GM12878 (cell line): Measurements from ENCODE around the gene PKHD1. TPM values are rescaled to one million over a fixed set of nuclear protein-coding genes. Genes with fewer than 3 reads are reported as not detected.
"Not testable (repeated sequence)": the region's sequence is repeated elsewhere in the genome, so short reads cannot be mapped to it uniquely, and the experiment has no call there.

Source experiments
- ATAC-seq: fragments of 200-7000 bp; cut with Tn5 transposase; 3 replicates; pipeline ENCODE4 v1.9.1; 2020; ENCODE audit warnings: mild to moderate bottlenecking, moderate library complexity
- BruUV-seq: library from RNA; stranded (reverse); fragments of 400-500 nt; replicated peaks from 2 replicates; lab custom pipeline; 2021; lab: Mats Ljungman, UMichigan
- CTCF ChIA-PET: fragments of 300-600 bp; sonication (Branson Sonifier 250); formaldehyde crosslinking; extraction: SDS; loops from one replicate; lab custom pipeline; 2021; ENCODE audit warnings: inconsistent platforms; lab: Yijun Ruan, JAX
- POLR2A ChIA-PET: fragments of 350-600 bp; formaldehyde crosslinking; extraction: SDS; loops from one replicate; lab custom pipeline; 2021; ENCODE audit warnings: inconsistent platforms; lab: Charles Lee
- RAD21 ChIA-PET: fragments of 300-600 bp; sonication (Branson Sonifier 250); formaldehyde crosslinking; loops from one replicate; lab custom pipeline; 2023; ENCODE audit warnings: antibody characterized with exemption; ENCODE audit not compliant: unreplicated experiment; lab: Charles Lee
- SMC1A ChIA-PET: fragments of 300-600 bp; sonication (Branson Sonifier 250); formaldehyde crosslinking; loops from one replicate; lab custom pipeline; 2023; ENCODE audit not compliant: unreplicated experiment, uncharacterized antibody; lab: Charles Lee
- DNase-seq: peaks from one replicate; pipeline ENCODE4 v3.0.0-alpha.2; 2011; ENCODE audit warnings: low read depth, low spot score
- FAIRE-seq: peaks from 3 replicates; lab custom pipeline; 2011; peaks lifted over from hg19 to GRCh38; lab: Jason Lieb, UNC
- H2AFZ ChIP-seq: 2 replicates; pipeline ENCODE4 v1.6.0; 2011; ENCODE audit warnings: low read depth, low read length, control low read depth; ENCODE audit not compliant: control insufficient read depth
- H3K27ac ChIP-seq: 2 replicates; pipeline ENCODE4 v1.5.1; 2011; ENCODE audit warnings: control low read depth; ENCODE audit not compliant: control insufficient read depth, insufficient read depth
- H3K27me3 ChIP-seq, 2 experiments: replicated peaks in 1 of 2; 2 replicates each; pipeline versions ENCODE4 v1.6.0 to v1.6.1; 2011; ENCODE audit warnings: low read length in 1 of 2; ENCODE audit not compliant: control insufficient read depth in 2 of 2, insufficient read depth in 2 of 2
- H3K36me3 ChIP-seq, 2 experiments: 2 replicates each; pipeline ENCODE4 v1.5.1; 2011; ENCODE audit warnings: low read length in 1 of 2; ENCODE audit not compliant: control insufficient read depth in 2 of 2, insufficient read depth in 2 of 2
- H3K4me1 ChIP-seq: 2 replicates; pipeline ENCODE4 v1.6.1; 2011; ENCODE audit warnings: mild to moderate bottlenecking, low read length, moderate library complexity, mixed read lengths; ENCODE audit not compliant: control insufficient read depth, insufficient read depth
- H3K4me2 ChIP-seq: 2 replicates; pipeline ENCODE4 v1.6.0; 2011; ENCODE audit warnings: control low read depth; ENCODE audit not compliant: control insufficient read depth, insufficient read depth
- H3K4me3 ChIP-seq: fragments of 200-600 bp; sonication (generic); 2 replicates; pipeline ENCODE4 v1.5.1; 2016
- H3K79me2 ChIP-seq: 2 replicates; pipeline ENCODE4 v1.6.0; 2011; ENCODE audit warnings: low read length; ENCODE audit not compliant: control insufficient read depth, insufficient read depth
- H3K9ac ChIP-seq: 2 replicates; pipeline ENCODE4 v1.8.0; 2011; ENCODE audit warnings: low read length, control low read depth, mixed read lengths; ENCODE audit not compliant: control insufficient read depth, insufficient read depth
- H3K9me3 ChIP-seq: replicated peaks from 3 replicates; pipeline ENCODE4 v1.5.1; 2011; ENCODE audit warnings: mild to moderate bottlenecking, low read length; ENCODE audit not compliant: control insufficient read depth, insufficient read depth
- H4K20me1 ChIP-seq: 2 replicates; pipeline ENCODE4 v1.6.0; 2011; ENCODE audit not compliant: control insufficient read depth, insufficient read depth
- NKRF ChIP-seq: fragments of 450-650 bp; conservative IDR thresholded peaks from 2 replicates; pipeline ENCODE4 v1.6.1; 2017; ENCODE audit warnings: mild to moderate bottlenecking, moderate library complexity
- WGBS: methylation state at CpG from one replicate; pipeline ENCODE4 v1.1.6; 2016; ENCODE audit warnings: low lambda C conversion rate; ENCODE audit not compliant: insufficient replicate concordance, insufficient coverage; ENCODE audit errors: missing lambda C conversion rate; 5-methylcytosine and 5-hydroxymethylcytosine counted together
- in situ Hi-C: fragments of 300-500 bp; cut with MboI; formaldehyde crosslinking; loops from 9 replicates; pipeline ENCODE4 v1.14.3; 2018; ENCODE audit warnings: mixed read lengths
- intact Hi-C: fragments of 100-400 bp; cut with micrococcal nuclease; formaldehyde crosslinking; loops from one replicate; pipeline ENCODE4 v1.14.2; 2022; ENCODE audit not compliant: unreplicated experiment
- polyA plus RNA-seq, 11 experiments: library from polyadenylated mRNA; depleted of rRNA in 4 of 11; unstranded in 6 of 11; stranded (reverse) in 5 of 11; fragments of >200 nt; fragmentation: Nextera tagmentation in 4 of 11; fragmentation: Illumina TruSeq in 1 of 11; extraction: Ambion mirVana in 4 of 11; extraction: Trizol in 1 of 11; gene quantifications; 1 replicate in 1 of 11; 2 replicates in 10 of 11; pipeline versions ENCODE4 v1.2.1 to v1.2.3, GENCODE V29; 2011 to 2016; ENCODE audit warnings: inconsistent platforms in 2 of 11, missing spikeins in 2 of 11, low read depth in 1 of 11
- total RNA-seq, 4 experiments: library from RNA; depleted of rRNA in 3 of 4; stranded (reverse); fragments of >200 nt in 3 of 4; fragmentation: Illumina TruSeq in 1 of 4; extraction: Trizol in 1 of 4; gene quantifications; 2 replicates each; pipeline versions ENCODE4 v1.2.1 to v1.2.3, GENCODE V29; 2013 to 2021

The PKHD1 gene
- total and polyA plus RNA-seq, 10 of the 15 experiments (the other 5 are each of a cell fraction or from before 2014, with no cell fraction given), result under 0.01 to 0.90 (median 0.02) TPM; not detected in 1

- H3K4me2 ChIP-seq, H3K4me1 ChIP-seq, H3K79me2 ChIP-seq, POLR2A ChIA-PET, H3K36me3 ChIP-seq, H2AFZ ChIP-seq, H3K27ac ChIP-seq, H4K20me1 ChIP-seq, FAIRE-seq, H3K9me3 ChIP-seq, H3K27me3 ChIP-seq, H3K9ac ChIP-seq, H3K4me3 ChIP-seq, DNase-seq, BruUV-seq, ATAC-seq: not testable (repeated sequence)
- intact Hi-C loops, result loop anchor here (10.0 kb wide), 1 partner anchor 288 kb away; no protein-coding TSS in a partner anchor
- RAD21 ChIA-PET, result interaction anchor here (3.1 kb wide), 1 partner anchor 107 kb away, joined by 37 read pairs; no protein-coding TSS in a partner anchor
- CTCF ChIA-PET, result interaction anchor here (1.6 to 4.3 kb wide), 2 partner anchors 9 to 106 kb away, joined by 5 to 73 read pairs; no protein-coding TSS in a partner anchor
- SMC1A ChIA-PET, result interaction anchor here (6.7 kb wide), 1 partner anchor 107 kb away, joined by 83 read pairs; no protein-coding TSS in a partner anchor
- WGBS, result 5% methylated on average over 1 of the region's 1 CpG
- in situ Hi-C loops, result loop anchor here (10.0 kb wide), 1 partner anchor 382 kb away; no protein-coding TSS in a partner anchor
Observed at GRCh38 chr6:51853109-51853508, 234.3 kb downstream of the PKHD1 start.

GRCh38 chr6:51846531-51846930 lies 240.9 kb downstream of the PKHD1 start:
- intact Hi-C loops, result no loop called here
- DNase-seq, result no peak
- BruUV-seq, result no TSS peak
- Histone ChIP-seq H3K27ac (no peak overlapping the region), H3K27me3 (no peaks in the 10 kb centered on the region), H3K4me1 (no peaks in the 10 kb centered on the region), H3K4me3 (no peak overlapping the region), H3K4me2 (no peak overlapping the region), H2AFZ (no peak overlapping the region), H3K9me3 (no peaks in the 10 kb centered on the region), H3K36me3 (no peaks in the 10 kb centered on the region), H3K9ac (no peak overlapping the region), H3K79me2 (no peaks in the 10 kb centered on the region), H4K20me1 (no peaks in the 10 kb centered on the region; the same call in 1 of the 2 replicates)
- ChIA-PET SMC1A (no interaction called here), CTCF (interaction anchor here (0.6 kb wide), 1 partner anchor 447 kb away, joined by 3 read pairs; no protein-coding TSS in a partner anchor), POLR2A (no interaction called here), RAD21 (no interaction called here)
- no peak for TF ChIP-seq NKRF
- in situ Hi-C loops, result no loop called here
- WGBS, result 22% methylated on average over 2 of the region's 2 CpGs
- ATAC-seq, result no peak
- no peak for FAIRE-seq
